ENCODE data around the gene KCNQ1. TPM values are rescaled to one million over a fixed set of nuclear protein-coding genes. Genes with fewer than 3 reads are reported as not detected.

The KCNQ1 gene
- total RNA-seq, 4 donors from 2014 or later = 5.6 to 46.8 (median 24.6) TPM

DNA sequence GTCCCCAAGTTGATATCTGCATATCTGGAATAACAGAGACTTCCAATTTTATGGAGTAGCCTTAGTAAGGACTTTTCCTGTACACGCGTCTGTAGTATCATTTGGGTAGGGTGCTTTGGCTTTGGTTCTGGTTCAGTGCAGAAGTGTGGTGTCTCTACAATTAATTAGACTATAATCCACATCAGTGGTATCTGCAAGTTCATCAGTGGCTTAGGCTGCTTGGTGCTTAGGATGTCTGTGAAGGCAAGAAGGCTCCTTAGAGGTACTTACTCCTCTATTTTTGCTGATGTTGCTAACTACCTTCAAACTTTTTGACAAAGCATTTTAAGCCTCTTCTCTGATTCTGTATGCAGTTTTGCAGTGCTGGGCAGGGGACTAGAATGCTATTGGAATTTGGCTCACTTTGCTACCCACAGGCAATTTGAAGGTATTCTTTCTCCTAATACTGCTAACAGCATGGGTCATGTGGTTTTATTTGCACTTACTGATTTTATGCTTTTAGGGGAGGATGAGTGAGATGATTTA is 205.6 kb downstream of the KCNQ1 start:
- Histone ChIP-seq H3K9me3 (peaks cover 38 to 51% of the 10 kb centered on the region in 2 donors), H3K4me3 (no peak overlapping the region), H3K36me3 (peaks cover 0 to 4% (median 0%) of the 10 kb centered on the region in 4 donors), H3K27me3 (no peaks in the 10 kb centered on the region), H3K27ac (no peak overlapping the region), H3K4me1 (no peaks in the 10 kb centered on the region)
- in situ Hi-C loops (cut with MboI; ENCODE audit: low pct_ligation_motif_present in 1 of 4, low pct_unique_long_range_greater_than_20kb in 1 of 4, low sequenced_read_pairs in 3 of 4) (no loop called here), intact Hi-C loops (cut with DNase I; ENCODE audit: low total_unique reads) (no loop called here)
- WGBS, 2 donors (ENCODE audit: low coverage in 1 of 2) = 100% methylated on average over 1 to 2 of the region's 2 CpGs
- DNase-seq = no peak
- TF ChIP-seq EP300 (IDR thresholded peaks at IDR 0.05; ENCODE audit: low read depth) (no peak), POLR2AphosphoS5 (IDR thresholded peaks at IDR 0.05) (no peak), POLR2A (IDR thresholded peaks at IDR 0.05) (no peak), CTCF (IDR thresholded peaks at IDR 0.05) (no peak)

- 83 to 94% methylated on average over 3 to 4 of the region's 4 CpGs for whole genome bisulfite sequencing, 2 donors (ENCODE audit: low coverage in 1 of 2)
- Histone ChIP-seq H3K4me3 (no peak overlapping the region), H3K36me3 (peaks cover 0 to 4% (median 0%) of the 10 kb centered on the region in 4 donors), H3K27me3 (no peaks in the 10 kb centered on the region), H3K9me3 (peaks cover 38 to 43% of the 10 kb centered on the region in 2 donors), H3K27ac (no peak overlapping the region), H3K4me1 (no peaks in the 10 kb centered on the region)
- DNase-seq = no peak
- in situ Hi-C loops (cut with MboI; ENCODE audit: low pct_ligation_motif_present in 1 of 4, low pct_unique_long_range_greater_than_20kb in 1 of 4, low sequenced_read_pairs in 3 of 4) = no loop called here
- intact Hi-C loops (cut with DNase I; ENCODE audit: low total_unique reads) = no loop called here
- no peak for TF ChIP-seq POLR2A (IDR thresholded peaks at IDR 0.05)
- TF ChIP-seq CTCF (IDR thresholded peaks at IDR 0.05) = no peak
- no peak for TF ChIP-seq POLR2AphosphoS5 (IDR thresholded peaks at IDR 0.05)
- TF ChIP-seq EP300 (IDR thresholded peaks at IDR 0.05; ENCODE audit: low read depth) = no peak
Measured at GRCh38 chr11:2651054-2651617, 206.3 kb downstream of the KCNQ1 start.

DNA sequence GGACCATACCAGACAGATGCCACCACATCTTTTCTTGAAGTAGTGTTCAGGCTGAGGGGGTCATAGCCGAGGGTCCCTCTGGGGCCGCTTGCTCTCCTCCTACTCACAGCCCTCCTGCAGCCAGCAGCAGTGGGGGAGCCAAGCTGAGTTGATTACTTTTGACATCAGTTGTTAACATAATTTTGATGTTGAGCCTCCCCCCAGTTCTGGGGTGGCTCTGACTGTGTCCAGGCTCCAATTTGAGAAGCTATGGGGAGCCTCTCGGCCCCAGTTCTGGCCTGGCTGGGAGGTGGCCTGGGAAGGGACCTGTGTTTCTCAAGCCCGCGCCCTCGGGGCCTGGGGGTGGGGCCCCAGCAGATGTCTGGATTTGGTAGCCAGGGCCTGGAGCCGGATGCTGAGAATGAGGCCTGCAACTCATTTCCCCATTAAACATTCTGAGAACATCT is 207.0 kb downstream of the KCNQ1 start:
- in situ Hi-C loops (cut with MboI; ENCODE audit: low pct_ligation_motif_present in 1 of 4, low pct_unique_long_range_greater_than_20kb in 1 of 4, low sequenced_read_pairs in 3 of 4) = no loop called here
- H3K4me1 ChIP-seq = no peaks in the 10 kb centered on the region
- no peak for DNase-seq
- intact Hi-C loops (cut with DNase I; ENCODE audit: low total_unique reads) = no loop called here
- no peaks in the 10 kb centered on the region for H3K27me3 ChIP-seq
- no peak overlapping the region for H3K4me3 ChIP-seq
- no peak overlapping the region for H3K27ac ChIP-seq
- H3K9me3 ChIP-seq = peaks cover 38% of the 10 kb centered on the region in 2 donors
- 85% methylated on average over 7 of the region's 7 CpGs; no CpG with 5 or more reads in 1 of the 2 donors for WGBS, 2 donors (ENCODE audit: low coverage in 1 of 2)
- no peak for TF ChIP-seq POLR2AphosphoS5 (IDR thresholded peaks at IDR 0.05)
- no peak for TF ChIP-seq CTCF (IDR thresholded peaks at IDR 0.05)
- H3K36me3 ChIP-seq = no peaks in the 10 kb centered on the region

- Histone ChIP-seq H3K36me3 (no peaks in the 10 kb centered on the region), H3K9me3 (peaks cover 30 to 32% of the 10 kb centered on the region in 2 donors), H3K27me3 (no peaks in the 10 kb centered on the region), H3K4me3 (no peak overlapping the region), H3K27ac (no peak overlapping the region), H3K4me1 (no peaks in the 10 kb centered on the region)
- in situ Hi-C loops (cut with MboI; ENCODE audit: low pct_ligation_motif_present in 1 of 4, low pct_unique_long_range_greater_than_20kb in 1 of 4, low sequenced_read_pairs in 3 of 4) = no loop called here
- TF ChIP-seq CTCF (IDR thresholded peaks at IDR 0.05) (no peak), EP300 (IDR thresholded peaks at IDR 0.05; ENCODE audit: low read depth) (no peak), POLR2AphosphoS5 (IDR thresholded peaks at IDR 0.05) (no peak), POLR2A (IDR thresholded peaks at IDR 0.05) (no peak)
- intact Hi-C loops (cut with DNase I; ENCODE audit: low total_unique reads) = no loop called here
- no peak for DNase-seq
- 68 to 86% methylated on average over 4 to 11 of the region's 11 CpGs for WGBS, 2 donors (ENCODE audit: low coverage in 1 of 2)
Measured at GRCh38 chr11:2652333-2653197, 207.8 kb downstream of the KCNQ1 start.
